ENCODE measurements around the gene C5orf63.

DNA sequence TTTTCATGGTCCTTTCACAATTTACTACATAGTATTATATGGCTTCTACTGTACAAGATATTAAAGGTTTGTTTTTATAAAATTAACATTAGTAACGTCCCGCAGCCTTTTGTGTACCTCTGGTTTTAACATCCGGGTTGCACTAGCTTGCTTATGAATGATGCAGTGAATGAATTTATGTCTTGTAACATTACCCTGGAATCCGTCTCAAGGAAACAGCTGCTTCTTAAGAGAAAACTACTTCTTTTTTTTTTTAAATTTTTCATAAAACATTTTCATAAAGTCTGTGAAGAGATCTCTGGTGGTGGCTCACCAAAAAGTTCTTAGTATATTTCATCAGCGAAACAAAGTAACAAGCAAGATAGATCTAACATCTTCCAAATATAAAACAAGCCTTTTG lies 66.6 kb downstream of the C5orf63 start:
- no peak for TF ChIP-seq RFX5 (IDR thresholded peaks at IDR 0.05; ENCODE audit: borderline replicate concordance, low read depth, low read length)
- no peak for TF ChIP-seq POLR2A (IDR thresholded peaks at IDR 0.05; ENCODE audit: control extremely low read depth in 1 of 2, low read depth in 2 of 2, low read length in 2 of 2)
- TF ChIP-seq CTCF (IDR thresholded peaks at IDR 0.05; ENCODE audit: control extremely low read depth in 1 of 3, insufficient read depth in 1 of 3, low read depth in 1 of 3, low read length in 3 of 3) = no peak
- TF ChIP-seq EP300 (IDR thresholded peaks at IDR 0.05; ENCODE audit: borderline replicate concordance in 1 of 2, low read depth in 2 of 2, low read length in 2 of 2) = no peak
- no peak for TF ChIP-seq JUN (IDR thresholded peaks at IDR 0.05; ENCODE audit: low read depth, low read length)
- no peak for TF ChIP-seq HDAC6 (IDR thresholded peaks at IDR 0.05; ENCODE audit: low read depth, low read length)
- no peak for TF ChIP-seq TAF1 (IDR thresholded peaks at IDR 0.05; ENCODE audit: low read depth, low read length)
- TF ChIP-seq NRF1 (IDR thresholded peaks at IDR 0.05; ENCODE audit: low read depth, low read length) = no peak
- no peak for TF ChIP-seq BCL11A (IDR thresholded peaks at IDR 0.05; ENCODE audit: low read depth in 2 of 2, low read length in 2 of 2)
- TF ChIP-seq TCF12 (IDR thresholded peaks at IDR 0.05; ENCODE audit: low read depth, low read length) = no peak

All from H1 (cell line).